ENCODE data around the gene ANKRD1. TPM values are rescaled to one million over a fixed set of nuclear protein-coding genes. Genes with fewer than 3 reads are reported as not detected.

The ANKRD1 gene
- total RNA-seq, 2 donors from 2014 or later = 20.0 TPM; not detected in 1

DNA sequence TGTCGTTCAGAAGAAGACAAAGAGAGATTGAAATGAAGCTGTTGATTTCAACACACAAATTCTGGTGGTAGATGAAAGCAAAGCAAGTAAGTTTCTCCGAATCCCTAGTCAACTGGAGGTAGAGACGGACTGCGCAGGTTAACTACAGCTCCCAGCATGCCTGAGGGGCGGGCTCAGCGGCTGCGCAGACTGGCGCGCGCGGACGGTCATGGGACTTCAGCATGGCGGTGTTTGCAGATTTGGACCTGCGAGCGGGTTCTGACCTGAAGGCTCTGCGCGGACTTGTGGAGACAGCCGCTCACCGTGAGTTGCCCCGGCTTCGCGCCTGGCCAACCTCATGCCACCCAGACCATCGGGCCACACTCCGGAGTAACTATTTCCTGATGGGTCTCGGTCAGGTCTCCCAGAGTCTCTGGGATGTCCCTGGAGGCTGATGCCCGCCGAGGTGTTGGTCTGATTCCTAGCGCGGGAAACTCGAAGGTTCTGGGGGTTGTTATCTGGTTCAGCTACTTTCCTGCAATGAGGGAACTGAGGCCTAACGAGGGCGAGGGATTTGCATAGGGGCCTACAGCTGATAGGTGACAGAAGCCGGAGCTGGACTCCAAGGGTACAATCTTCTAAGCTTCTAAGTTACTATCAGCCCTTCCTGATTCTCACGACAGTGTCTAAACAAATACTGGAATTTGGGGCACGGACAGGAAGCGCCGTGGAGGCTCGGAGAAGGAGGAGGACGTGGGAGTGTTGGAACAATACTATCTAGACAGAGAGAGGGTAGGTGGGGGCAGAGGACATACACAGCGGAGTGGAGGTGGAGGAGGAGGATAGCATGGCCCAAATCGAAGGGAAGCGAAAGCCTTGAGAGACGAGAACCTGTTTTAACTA is 48.9 kb downstream of the ANKRD1 start, which contains the start of gene RPP30:
TSS of gene RPP30 (plus strand) at position 209 of the 882 bp plus-strand sequence. CDS start at position 222, 13 bp downstream.
- no peaks in the 10 kb centered on the region for H3K9me3 ChIP-seq
- H3K36me3 ChIP-seq = no peaks in the 10 kb centered on the region
- peaks cover 4% of the 10 kb centered on the region for H3K4me1 ChIP-seq (replicated peaks)
- TF ChIP-seq CTCF (IDR thresholded peaks at IDR 0.05) (peak in 1 of 4 experiments; percentile 11), POLR2A (IDR thresholded peaks at IDR 0.05) (peak; percentile 26), POLR2AphosphoS5 (IDR thresholded peaks at IDR 0.05) (peak; percentile 96)
- under 1% methylated on average over 43 of the region's 43 CpGs for WGBS
- H3K27ac ChIP-seq = peak within 1 kb of the TSS; percentile 63 to 67
- H3K27me3 ChIP-seq (replicated peaks; ENCODE audit: insufficient read depth) = no peaks in the 10 kb centered on the region
- peak; percentile 82 for DNase-seq (ENCODE audit: low spot score)
- peak within 1 kb of the TSS; percentile 60 to 63 for H3K4me3 ChIP-seq
- intact Hi-C loops (cut with DNase I) = no loop called here

- intact Hi-C loops (cut with DNase I) = no loop called here
- Histone ChIP-seq H3K27ac (peak overlapping the region; percentile 63 to 67), H3K4me1 (replicated peaks) (peaks cover 4% of the 10 kb centered on the region), H3K27me3 (replicated peaks; ENCODE audit: insufficient read depth) (no peaks in the 10 kb centered on the region), H3K9me3 (no peaks in the 10 kb centered on the region), H3K36me3 (no peaks in the 10 kb centered on the region), H3K4me3 (peak overlapping the region; percentile 60 to 63)
- TF ChIP-seq POLR2A (IDR thresholded peaks at IDR 0.05) (no peak), CTCF (IDR thresholded peaks at IDR 0.05) (peak in 3 of 4 experiments; percentile 21 to 34 (median 24)), POLR2AphosphoS5 (IDR thresholded peaks at IDR 0.05) (no peak)
- DNase-seq (ENCODE audit: low spot score) = no peak
- WGBS = 6% methylated on average over 14 of the region's 14 CpGs
Measured at GRCh38 chr10:90871279-90871765, 49.6 kb downstream of the ANKRD1 start.

DNA sequence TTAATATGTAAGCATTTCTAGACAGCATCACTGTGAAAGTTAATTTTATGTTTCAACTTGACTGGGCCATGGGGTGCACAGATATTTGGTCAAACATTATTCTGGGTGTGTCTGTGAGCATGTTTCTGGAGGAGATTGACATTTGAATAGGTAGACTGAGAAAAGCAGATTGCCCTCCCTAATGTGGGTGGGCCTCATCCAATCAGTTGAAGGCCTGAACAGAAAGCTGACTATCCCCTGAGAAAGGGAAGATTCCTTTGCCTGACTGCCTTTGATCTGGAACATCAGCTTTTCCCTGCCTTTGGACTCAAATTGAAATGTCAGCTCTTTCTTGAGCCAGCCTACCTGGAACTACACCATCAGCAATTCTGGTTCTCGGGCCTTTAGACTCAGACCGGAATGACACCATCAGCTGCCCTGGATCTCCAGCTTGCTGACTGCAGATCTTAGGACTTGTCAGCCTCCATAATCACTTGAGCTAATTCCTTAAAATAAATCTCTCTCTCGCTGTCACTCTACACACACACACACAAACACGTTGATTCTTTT is 54.8 kb downstream of the ANKRD1 start:
- TF ChIP-seq POLR2AphosphoS5 (IDR thresholded peaks at IDR 0.05) (no peak), POLR2A (IDR thresholded peaks at IDR 0.05) (no peak), CTCF (IDR thresholded peaks at IDR 0.05) (no peak)
- DNase-seq (ENCODE audit: low spot score) = no peak
- Histone ChIP-seq H3K36me3 (no peaks in the 10 kb centered on the region), H3K4me1 (replicated peaks) (no peaks in the 10 kb centered on the region), H3K9me3 (no peaks in the 10 kb centered on the region), H3K4me3 (no peak overlapping the region), H3K27ac (no peak overlapping the region), H3K27me3 (replicated peaks; ENCODE audit: insufficient read depth) (no peaks in the 10 kb centered on the region)
- intact Hi-C loops (cut with DNase I) = no loop called here
- 91% methylated on average over 4 of the region's 4 CpGs for WGBS

GRCh38 chr10:90865401-90865800 is 55.5 kb downstream of the ANKRD1 start:
- H3K9me3 ChIP-seq = no peaks in the 10 kb centered on the region
- H3K36me3 ChIP-seq = no peaks in the 10 kb centered on the region
- no peaks in the 10 kb centered on the region for H3K27me3 ChIP-seq (replicated peaks; ENCODE audit: insufficient read depth)
- no peak for TF ChIP-seq POLR2AphosphoS5 (IDR thresholded peaks at IDR 0.05)
- no peak for TF ChIP-seq POLR2A (IDR thresholded peaks at IDR 0.05)
- no peak for TF ChIP-seq CTCF (IDR thresholded peaks at IDR 0.05)
- WGBS = 34% methylated on average over 3 of the region's 3 CpGs
- no peak overlapping the region for H3K27ac ChIP-seq
- DNase-seq (ENCODE audit: low spot score) = no peak
- no peaks in the 10 kb centered on the region for H3K4me1 ChIP-seq (replicated peaks)
- intact Hi-C loops (cut with DNase I) = no loop called here
- H3K4me3 ChIP-seq = no peak overlapping the region
